ENCODE measurements around the gene RNF225. TPM values are rescaled to one million over a fixed set of nuclear protein-coding genes. Genes with fewer than 3 reads are reported as not detected.

The RNF225 gene
- total and polyA plus RNA-seq, 9 of the 15 experiments (the other 6 are each of a cell fraction or from before 2014, with no cell fraction given) = 0.33 TPM; not detected in 8

- TF ChIP-seq, protein P1, sequence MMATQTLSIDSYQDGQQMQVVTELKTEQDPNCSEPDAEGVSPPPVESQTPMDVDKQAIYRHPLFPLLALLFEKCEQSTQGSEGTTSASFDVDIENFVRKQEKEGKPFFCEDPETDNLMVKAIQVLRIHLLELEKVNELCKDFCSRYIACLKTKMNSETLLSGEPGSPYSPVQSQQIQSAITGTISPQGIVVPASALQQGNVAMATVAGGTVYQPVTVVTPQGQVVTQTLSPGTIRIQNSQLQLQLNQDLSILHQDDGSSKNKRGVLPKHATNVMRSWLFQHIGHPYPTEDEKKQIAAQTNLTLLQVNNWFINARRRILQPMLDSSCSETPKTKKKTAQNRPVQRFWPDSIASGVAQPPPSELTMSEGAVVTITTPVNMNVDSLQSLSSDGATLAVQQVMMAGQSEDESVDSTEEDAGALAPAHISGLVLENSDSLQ (IDR thresholded peaks at IDR 0.05) = 0 out of 2 replicates have a peak, but pooled peaks have one; percentile 33
- no peak for TF ChIP-seq THRA (IDR thresholded peaks at IDR 0.05)
- peak; percentile 84 for TF ChIP-seq HCFC1 (IDR thresholded peaks at IDR 0.05; ENCODE audit: low read depth, low read length)
- no peak for TF ChIP-seq ZFP30 (CRISPR knock-in tag; IDR thresholded peaks at IDR 0.05; ENCODE audit: borderline replicate concordance)
- peak; percentile 60 for TF ChIP-seq PHF20 (IDR thresholded peaks at IDR 0.05; ENCODE audit: partially characterized antibody)
- TF ChIP-seq POLR2B (IDR thresholded peaks at IDR 0.05; ENCODE audit: low read depth, partially characterized antibody) = peak; percentile 89
- TF ChIP-seq, protein P2, sequence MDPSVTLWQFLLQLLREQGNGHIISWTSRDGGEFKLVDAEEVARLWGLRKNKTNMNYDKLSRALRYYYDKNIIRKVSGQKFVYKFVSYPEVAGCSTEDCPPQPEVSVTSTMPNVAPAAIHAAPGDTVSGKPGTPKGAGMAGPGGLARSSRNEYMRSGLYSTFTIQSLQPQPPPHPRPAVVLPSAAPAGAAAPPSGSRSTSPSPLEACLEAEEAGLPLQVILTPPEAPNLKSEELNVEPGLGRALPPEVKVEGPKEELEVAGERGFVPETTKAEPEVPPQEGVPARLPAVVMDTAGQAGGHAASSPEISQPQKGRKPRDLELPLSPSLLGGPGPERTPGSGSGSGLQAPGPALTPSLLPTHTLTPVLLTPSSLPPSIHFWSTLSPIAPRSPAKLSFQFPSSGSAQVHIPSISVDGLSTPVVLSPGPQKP (CRISPR knock-in tag; IDR thresholded peaks at IDR 0.05) = no peak
- no peak for TF ChIP-seq DNMT1 (IDR thresholded peaks at IDR 0.05)
- TF ChIP-seq ATF7 (IDR thresholded peaks at IDR 0.05) = peak; percentile 73
- no peak for TF ChIP-seq ZNF143 (CRISPR knock-in tag; IDR thresholded peaks at IDR 0.05)
- TF ChIP-seq CREBBP (IDR thresholded peaks at IDR 0.05; ENCODE audit: low read depth, low read length) = no peak
- no peak for TF ChIP-seq ZNF445 (CRISPR knock-in tag; IDR thresholded peaks at IDR 0.05; ENCODE audit: low read depth)
- TF ChIP-seq, protein P3, sequence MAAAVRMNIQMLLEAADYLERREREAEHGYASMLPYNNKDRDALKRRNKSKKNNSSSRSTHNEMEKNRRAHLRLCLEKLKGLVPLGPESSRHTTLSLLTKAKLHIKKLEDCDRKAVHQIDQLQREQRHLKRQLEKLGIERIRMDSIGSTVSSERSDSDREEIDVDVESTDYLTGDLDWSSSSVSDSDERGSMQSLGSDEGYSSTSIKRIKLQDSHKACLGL (CRISPR knock-in tag; IDR thresholded peaks at IDR 0.05; ENCODE audit: borderline replicate concordance, poor library complexity, severe bottlenecking) = peak; percentile 91
- TF ChIP-seq HEY1 (CRISPR knock-in tag; IDR thresholded peaks at IDR 0.05; ENCODE audit: borderline replicate concordance) = no peak
- TF ChIP-seq ELF4 (CRISPR knock-in tag; IDR thresholded peaks at IDR 0.05) = no peak
- no peak for TF ChIP-seq GATA2 (CRISPR knock-in tag; IDR thresholded peaks at IDR 0.05)
- TF ChIP-seq PHB (CRISPR knock-in tag; IDR thresholded peaks at IDR 0.05) = no peak
- no peak for TF ChIP-seq TSHZ1 (CRISPR knock-in tag; IDR thresholded peaks at IDR 0.05)
- TF ChIP-seq ARNT (IDR thresholded peaks at IDR 0.05) = no peak
- no peak for TF ChIP-seq RBM25 (IDR thresholded peaks at IDR 0.05; ENCODE audit: low read depth, low read length, severe bottlenecking)
Observed at GRCh38 chr19:58386576-58387337, 8.7 kb upstream of the RNF225 start, which contains the start of gene RPS5 (continued).
